Fibroblast of lung (primary cell): ENCODE measurements around the gene LSAMP.

ENCODE experiments used
- EZH2 ChIP-seq: IDR thresholded peaks from 2 replicates; pipeline ENCODE4 v1.5.1; 2012; ENCODE audit warnings: low read length, control low read depth, mild to moderate bottlenecking; ENCODE audit errors: missing control alignments
- TF ChIP-seq, protein P1 (sequence below), 2 donors: IDR thresholded peaks in 1 of 2; conservative IDR thresholded peaks in 1 of 2; 1 replicate in 1 of 2; 2 replicates in 1 of 2; pipeline ENCODE4 v1.5.1; 2011 to 2012; ENCODE audit warnings: low read length in 2 of 2, control low read depth in 1 of 2, inconsistent platforms in 1 of 2, low read depth in 1 of 2, mild to moderate bottlenecking in 1 of 2

DNA sequence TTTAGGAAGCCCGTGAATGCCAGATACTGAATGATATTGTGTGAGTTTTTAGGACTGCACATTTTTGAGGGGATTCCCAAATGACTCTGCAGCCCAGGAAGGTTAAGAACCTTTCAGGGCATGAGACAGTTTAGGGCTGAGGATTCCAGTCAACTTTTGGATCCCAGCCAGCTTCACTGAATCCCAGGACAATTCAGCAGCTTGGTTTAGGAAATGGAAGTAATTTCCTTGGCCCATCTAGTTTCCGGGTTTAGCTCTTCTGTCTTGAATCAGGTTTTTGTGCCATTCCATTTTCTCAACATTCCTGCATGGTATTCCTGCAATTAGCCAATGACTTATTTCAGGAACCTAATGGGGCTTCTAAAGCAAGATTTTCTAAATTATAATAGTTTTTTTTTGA, 253.9 kb downstream of the LSAMP start:
- TF ChIP-seq, protein P1, sequence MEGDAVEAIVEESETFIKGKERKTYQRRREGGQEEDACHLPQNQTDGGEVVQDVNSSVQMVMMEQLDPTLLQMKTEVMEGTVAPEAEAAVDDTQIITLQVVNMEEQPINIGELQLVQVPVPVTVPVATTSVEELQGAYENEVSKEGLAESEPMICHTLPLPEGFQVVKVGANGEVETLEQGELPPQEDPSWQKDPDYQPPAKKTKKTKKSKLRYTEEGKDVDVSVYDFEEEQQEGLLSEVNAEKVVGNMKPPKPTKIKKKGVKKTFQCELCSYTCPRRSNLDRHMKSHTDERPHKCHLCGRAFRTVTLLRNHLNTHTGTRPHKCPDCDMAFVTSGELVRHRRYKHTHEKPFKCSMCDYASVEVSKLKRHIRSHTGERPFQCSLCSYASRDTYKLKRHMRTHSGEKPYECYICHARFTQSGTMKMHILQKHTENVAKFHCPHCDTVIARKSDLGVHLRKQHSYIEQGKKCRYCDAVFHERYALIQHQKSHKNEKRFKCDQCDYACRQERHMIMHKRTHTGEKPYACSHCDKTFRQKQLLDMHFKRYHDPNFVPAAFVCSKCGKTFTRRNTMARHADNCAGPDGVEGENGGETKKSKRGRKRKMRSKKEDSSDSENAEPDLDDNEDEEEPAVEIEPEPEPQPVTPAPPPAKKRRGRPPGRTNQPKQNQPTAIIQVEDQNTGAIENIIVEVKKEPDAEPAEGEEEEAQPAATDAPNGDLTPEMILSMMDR (conservative IDR thresholded peaks at IDR 0.05 in 1 of 2, IDR thresholded peaks at IDR 0.05 in 1 of 2; ENCODE audit: low read depth in 1 of 2, low read length in 2 of 2): no peak
- TF ChIP-seq EZH2: no peak
